ENCODE measurements around the gene ATOSA. TPM values are rescaled to one million over a fixed set of nuclear protein-coding genes. Genes with fewer than 3 reads are reported as not detected.

The ATOSA gene
- total RNA-seq, 1 donor from 2014 or later: 37.8 TPM

GRCh38 chr15:52652984-52653383, 26.2 kb downstream of the ATOSA start:
- Mint-ChIP-seq H3K9me3 (ENCODE audit: unreplicated experiment) (peaks cover 2% of the 10 kb centered on the region), H3K27me3 (ENCODE audit: unreplicated experiment) (peaks cover 2% of the 10 kb centered on the region), H3K27ac (ENCODE audit: unreplicated experiment) (peak overlapping the region; percentile 71), H3K36me3 (ENCODE audit: unreplicated experiment) (no peaks in the 10 kb centered on the region), H3K4me1 (ENCODE audit: low read depth, unreplicated experiment) (peaks cover 19% of the 10 kb centered on the region), H3K4me3 (ENCODE audit: unreplicated experiment) (peak overlapping the region; percentile 3)
- DNase-seq: no peak
- TF ChIP-seq CTCF (IDR thresholded peaks at IDR 0.05; ENCODE audit: partially characterized antibody, unreplicated experiment): no peak

- Mint-ChIP-seq H3K9me3 (ENCODE audit: unreplicated experiment) (peaks cover 2% of the 10 kb centered on the region), H3K4me1 (ENCODE audit: low read depth, unreplicated experiment) (peaks cover 19% of the 10 kb centered on the region), H3K36me3 (ENCODE audit: unreplicated experiment) (no peaks in the 10 kb centered on the region), H3K27me3 (ENCODE audit: unreplicated experiment) (peaks cover 2% of the 10 kb centered on the region), H3K4me3 (ENCODE audit: unreplicated experiment) (no peak overlapping the region), H3K27ac (ENCODE audit: unreplicated experiment) (peak overlapping the region; percentile 79)
- TF ChIP-seq CTCF (IDR thresholded peaks at IDR 0.05; ENCODE audit: partially characterized antibody, unreplicated experiment): no peak
- no peak for DNase-seq
These were observed 26.9 kb downstream of the ATOSA start for GRCh38 chr15:52652286-52652685.

GRCh38 chr15:52651868-52652267, 27.3 kb downstream of the ATOSA start:
- TF ChIP-seq CTCF (IDR thresholded peaks at IDR 0.05; ENCODE audit: partially characterized antibody, unreplicated experiment): no peak
- peak; percentile 40 for DNase-seq
- H3K27me3 Mint-ChIP-seq (ENCODE audit: unreplicated experiment): peaks cover 2% of the 10 kb centered on the region
- H3K27ac Mint-ChIP-seq (ENCODE audit: unreplicated experiment): peak overlapping the region; percentile 79
- peaks cover 2% of the 10 kb centered on the region for H3K9me3 Mint-ChIP-seq (ENCODE audit: unreplicated experiment)
- H3K4me1 Mint-ChIP-seq (ENCODE audit: low read depth, unreplicated experiment): peaks cover 19% of the 10 kb centered on the region
- peak overlapping the region; percentile 45 for H3K4me3 Mint-ChIP-seq (ENCODE audit: unreplicated experiment)
- no peaks in the 10 kb centered on the region for H3K36me3 Mint-ChIP-seq (ENCODE audit: unreplicated experiment)

GRCh38 chr15:52651114-52651513, 28.1 kb downstream of the ATOSA start:
- H3K36me3 Mint-ChIP-seq (ENCODE audit: unreplicated experiment): no peaks in the 10 kb centered on the region
- DNase-seq: no peak
- H3K27me3 Mint-ChIP-seq (ENCODE audit: unreplicated experiment): peaks cover 2% of the 10 kb centered on the region
- peak overlapping the region; percentile 79 for H3K27ac Mint-ChIP-seq (ENCODE audit: unreplicated experiment)
- TF ChIP-seq CTCF (IDR thresholded peaks at IDR 0.05; ENCODE audit: partially characterized antibody, unreplicated experiment): no peak
- no peak overlapping the region for H3K4me3 Mint-ChIP-seq (ENCODE audit: unreplicated experiment)
- H3K9me3 Mint-ChIP-seq (ENCODE audit: unreplicated experiment): peaks cover 2% of the 10 kb centered on the region
- peaks cover 19% of the 10 kb centered on the region for H3K4me1 Mint-ChIP-seq (ENCODE audit: low read depth, unreplicated experiment)

GRCh38 chr15:52649686-52650085, 29.5 kb downstream of the ATOSA start:
- Mint-ChIP-seq H3K27ac (ENCODE audit: unreplicated experiment) (no peak overlapping the region), H3K36me3 (ENCODE audit: unreplicated experiment) (no peaks in the 10 kb centered on the region), H3K4me1 (ENCODE audit: low read depth, unreplicated experiment) (peaks cover 15% of the 10 kb centered on the region), H3K4me3 (ENCODE audit: unreplicated experiment) (no peak overlapping the region), H3K27me3 (ENCODE audit: unreplicated experiment) (no peaks in the 10 kb centered on the region), H3K9me3 (ENCODE audit: unreplicated experiment) (no peaks in the 10 kb centered on the region)
- TF ChIP-seq CTCF (IDR thresholded peaks at IDR 0.05; ENCODE audit: partially characterized antibody, unreplicated experiment): no peak
- DNase-seq: no peak
